ENCODE data around the gene FOSL1.

FOSL1 gene

DNA sequence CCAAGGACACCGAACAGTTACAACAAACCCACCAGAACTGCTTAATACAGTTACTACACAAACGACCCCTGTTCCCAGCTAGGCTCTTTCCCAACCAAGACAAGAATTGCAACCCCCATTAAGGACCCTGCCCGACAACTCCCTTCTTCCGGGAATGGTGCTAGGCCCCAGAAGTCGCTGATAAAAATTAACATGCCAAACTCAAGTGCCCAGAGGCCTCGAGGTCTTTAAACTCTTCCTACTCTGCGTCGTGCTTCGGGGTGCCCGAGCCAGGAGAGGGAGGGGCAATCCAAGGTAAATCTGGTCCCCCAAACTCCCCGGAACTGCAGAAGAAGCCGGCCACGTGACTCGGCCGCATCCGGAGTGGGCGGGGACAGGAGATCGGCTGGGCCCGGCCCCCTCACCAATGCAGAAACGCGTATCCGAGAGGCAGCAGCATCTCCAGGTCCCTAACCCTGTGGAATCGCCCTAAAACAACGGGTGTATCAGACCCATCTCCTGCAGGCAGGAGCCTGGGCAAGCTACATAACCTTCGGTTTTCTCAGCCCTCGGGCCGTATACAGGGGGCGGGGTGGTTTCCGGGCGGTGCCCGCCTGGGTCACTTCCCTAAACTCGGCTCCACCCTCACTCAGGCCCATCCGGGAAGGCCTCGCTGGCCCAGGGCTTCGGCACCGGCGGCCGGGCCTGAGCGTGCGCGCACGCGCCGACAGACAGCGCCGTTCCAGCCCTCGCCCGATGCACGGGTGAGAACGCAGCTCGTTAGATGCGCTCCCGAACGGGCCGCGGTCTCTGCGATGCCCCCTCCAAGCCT is 43.3 kb downstream of the FOSL1 start:
- Histone ChIP-seq H2BK12ac (ENCODE audit: low read length) (no peak overlapping the region), H3K4me2 (ENCODE audit: insufficient read depth, low read length, poor library complexity, severe bottlenecking) (peak overlapping the region; percentile 87), H3K4me1 (ENCODE audit: control insufficient read depth in 2 of 2, insufficient read depth in 1 of 2, low read depth in 1 of 2, low read length in 2 of 2) (peaks cover 8 to 17% of the 10 kb centered on the region in 2 donors), H3K4me3 (ENCODE audit: low read length in 2 of 2) (peak overlapping the region; percentile 83 to 98), H4K91ac (ENCODE audit: low read depth, low read length, poor library complexity) (no peak overlapping the region), H2AFZ (ENCODE audit: low read length) (peak overlapping the region; percentile 27), H3K9ac (ENCODE audit: low read depth, low read length, poor library complexity) (peak overlapping the region; percentile 100), H3K18ac (ENCODE audit: low read length) (peak overlapping the region; percentile 98), H3K23ac (ENCODE audit: low read depth, low read length, poor library complexity) (peak overlapping the region; percentile 100), H3K79me1 (ENCODE audit: low read depth, low read length) (peaks cover 34% of the 10 kb centered on the region), H2BK120ac (ENCODE audit: low read depth, low read length) (no peak overlapping the region), H4K8ac (ENCODE audit: low read depth, low read length) (no peak overlapping the region), H3K4ac (ENCODE audit: low read length) (peak overlapping the region; percentile 68), H2BK15ac (ENCODE audit: low read length) (peak overlapping the region; percentile 50), H3K14ac (ENCODE audit: low read length) (peak overlapping the region; percentile 92), H2BK5ac (ENCODE audit: low read length) (peak overlapping the region; percentile 79), H3K9me3 (replicated peaks in 1 of 2; ENCODE audit: control insufficient read depth in 2 of 2, insufficient read depth in 1 of 2, low read depth in 1 of 2, low read length in 2 of 2) (peaks cover 0 to 3% of the 10 kb centered on the region in 2 donors), H2AK5ac (ENCODE audit: low read depth, low read length) (peak overlapping the region; percentile 96), H3K36me3 (replicated peaks in 1 of 2; ENCODE audit: control insufficient read depth in 2 of 2, insufficient read depth in 2 of 2, low read length in 2 of 2) (peaks cover 46 to 55% of the 10 kb centered on the region in 2 donors), H3K27me3 (ENCODE audit: control insufficient read depth in 3 of 3, insufficient read depth in 3 of 3, low read depth in 1 of 3, low read length in 3 of 3) (no peaks in the 10 kb centered on the region), H3K27ac (replicated peaks; ENCODE audit: low read length) (peak overlapping the region; percentile 95)
- peak; percentile 50 for DNase-seq (ENCODE audit: low spot score)
- no CpG with 5 or more reads among the region's 57 CpGs for WGBS, 2 donors (ENCODE audit: extremely low coverage in 2 of 2, insufficient read length in 2 of 2, insufficient replicate concordance in 1 of 2)

DNA sequence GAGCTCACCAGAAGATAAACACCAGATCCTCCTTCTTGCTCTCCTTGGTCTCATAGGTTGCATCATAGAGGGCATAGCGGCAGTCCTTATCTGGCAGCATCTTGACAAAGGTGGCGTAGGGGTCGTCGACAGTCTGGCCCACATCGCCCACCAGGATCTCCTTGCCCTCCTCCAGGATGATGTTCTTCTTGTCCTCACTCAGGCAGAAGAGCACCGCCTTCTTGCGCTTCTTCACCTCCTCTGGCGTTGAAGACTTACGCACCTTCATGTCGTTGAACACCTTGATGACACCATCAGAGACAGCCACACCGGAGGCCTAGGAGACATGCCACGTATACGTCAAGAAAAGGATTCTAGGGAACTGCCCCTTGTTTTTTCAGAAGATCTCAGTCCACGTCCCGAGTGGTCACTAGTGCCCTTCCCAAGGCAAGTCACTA is 44.2 kb downstream of the FOSL1 start:
- H3K14ac ChIP-seq (ENCODE audit: low read length), result no peak overlapping the region
- H2BK12ac ChIP-seq (ENCODE audit: low read length), result no peak overlapping the region
- H4K91ac ChIP-seq (ENCODE audit: low read depth, low read length, poor library complexity), result no peak overlapping the region
- H3K4me1 ChIP-seq (ENCODE audit: control insufficient read depth in 2 of 2, insufficient read depth in 1 of 2, low read depth in 1 of 2, low read length in 2 of 2), result peaks cover 0 to 8% of the 10 kb centered on the region in 2 donors
- no peak overlapping the region for H2AFZ ChIP-seq (ENCODE audit: low read length)
- H3K79me1 ChIP-seq (ENCODE audit: low read depth, low read length), result peaks cover 28% of the 10 kb centered on the region
- no peak overlapping the region for H4K8ac ChIP-seq (ENCODE audit: low read depth, low read length)
- no peak overlapping the region for H3K18ac ChIP-seq (ENCODE audit: low read length)
- H3K4ac ChIP-seq (ENCODE audit: low read length), result no peak overlapping the region
- H3K27ac ChIP-seq (replicated peaks; ENCODE audit: low read length), result no peak overlapping the region
- H2BK120ac ChIP-seq (ENCODE audit: low read depth, low read length), result no peak overlapping the region
- H3K4me3 ChIP-seq (ENCODE audit: low read length in 2 of 2), result peak overlapping the region in 1 of 2 donors; percentile 83
- WGBS, 2 donors (ENCODE audit: extremely low coverage in 2 of 2, insufficient read length in 2 of 2, insufficient replicate concordance in 1 of 2), result no CpG with 5 or more reads among the region's 15 CpGs
- no peak for DNase-seq (ENCODE audit: low spot score)
- H2AK5ac ChIP-seq (ENCODE audit: low read depth, low read length), result no peak overlapping the region
- H3K4me2 ChIP-seq (ENCODE audit: insufficient read depth, low read length, poor library complexity, severe bottlenecking), result no peak overlapping the region
- H3K9me3 ChIP-seq (replicated peaks in 1 of 2; ENCODE audit: control insufficient read depth in 2 of 2, insufficient read depth in 1 of 2, low read depth in 1 of 2, low read length in 2 of 2), result peaks cover 6 to 12% of the 10 kb centered on the region in 2 donors
- no peak overlapping the region for H3K9ac ChIP-seq (ENCODE audit: low read depth, low read length, poor library complexity)
- no peak overlapping the region for H2BK5ac ChIP-seq (ENCODE audit: low read length)
- peaks cover 50 to 55% of the 10 kb centered on the region in 2 donors for H3K36me3 ChIP-seq (replicated peaks in 1 of 2; ENCODE audit: control insufficient read depth in 2 of 2, insufficient read depth in 2 of 2, low read length in 2 of 2)
- no peak overlapping the region for H3K23ac ChIP-seq (ENCODE audit: low read depth, low read length, poor library complexity)
- no peak overlapping the region for H2BK15ac ChIP-seq (ENCODE audit: low read length)
- H3K27me3 ChIP-seq (ENCODE audit: control insufficient read depth in 3 of 3, insufficient read depth in 3 of 3, low read depth in 1 of 3, low read length in 3 of 3), result no peaks in the 10 kb centered on the region

DNA sequence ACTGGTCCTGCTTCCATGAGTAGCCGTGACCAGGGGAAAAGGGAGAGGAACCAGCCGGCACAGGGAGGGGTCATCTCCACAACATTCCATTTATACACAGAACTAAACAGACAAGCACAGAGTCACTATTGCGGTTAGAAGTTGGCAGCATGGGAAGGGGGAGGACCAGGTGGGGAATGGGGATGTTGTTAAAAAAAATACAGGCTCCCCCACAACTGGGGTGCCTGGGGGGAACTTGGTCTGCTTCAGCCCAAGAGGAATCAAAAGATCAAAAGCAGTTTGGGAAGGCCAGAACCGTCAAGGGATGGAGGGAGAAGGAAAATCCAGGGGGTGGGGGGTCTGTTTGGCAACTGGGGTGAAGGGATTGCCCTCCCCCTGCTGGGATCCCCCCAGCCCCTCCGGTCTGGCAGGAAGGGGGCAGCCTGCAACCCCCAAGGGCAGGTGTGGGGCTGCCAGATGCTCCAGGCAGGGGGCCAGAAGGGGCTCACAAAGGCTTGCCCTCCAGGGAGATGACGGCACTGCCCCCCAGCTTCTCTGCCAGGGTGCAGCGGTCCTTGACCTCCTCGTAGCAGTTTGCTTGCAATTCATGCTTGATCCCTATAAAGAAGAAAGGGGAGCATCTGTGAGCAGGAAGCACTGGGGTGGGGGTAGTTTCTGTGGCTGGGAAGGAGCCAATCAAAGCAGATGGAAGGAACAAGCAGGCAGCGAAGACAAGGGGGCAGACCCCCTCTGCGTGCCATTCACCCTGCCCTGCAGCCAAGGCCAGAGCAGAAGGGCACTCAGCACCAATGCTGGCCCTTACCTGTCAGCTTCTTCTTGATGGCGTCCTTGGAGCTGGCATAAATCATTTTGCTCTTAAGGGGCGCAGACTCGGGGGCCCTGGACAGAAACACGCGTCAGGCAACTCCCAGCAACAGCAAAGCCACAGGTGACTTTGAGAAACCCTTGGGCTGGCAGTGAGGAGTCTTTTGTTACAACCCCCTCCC is 45.0 kb downstream of the FOSL1 start:
- DNase-seq (ENCODE audit: low spot score), result no peak

More for the DNA sequence above, 45.0 kb downstream of the FOSL1 start:
- Histone ChIP-seq H2BK5ac (ENCODE audit: low read length) (no peak overlapping the region), H3K36me3 (replicated peaks in 1 of 2; ENCODE audit: control insufficient read depth in 2 of 2, insufficient read depth in 2 of 2, low read length in 2 of 2) (peaks cover 51 to 55% of the 10 kb centered on the region in 2 donors), H2BK12ac (ENCODE audit: low read length) (no peak overlapping the region), H4K91ac (ENCODE audit: low read depth, low read length, poor library complexity) (no peak overlapping the region), H2AK5ac (ENCODE audit: low read depth, low read length) (no peak overlapping the region), H3K4me2 (ENCODE audit: insufficient read depth, low read length, poor library complexity, severe bottlenecking) (no peak overlapping the region), H2BK15ac (ENCODE audit: low read length) (no peak overlapping the region), H3K27ac (replicated peaks; ENCODE audit: low read length) (no peak overlapping the region), H3K14ac (ENCODE audit: low read length) (no peak overlapping the region), H3K4me1 (ENCODE audit: control insufficient read depth in 2 of 2, insufficient read depth in 1 of 2, low read depth in 1 of 2, low read length in 2 of 2) (peaks cover under 1 to 8% of the 10 kb centered on the region in 2 donors), H3K18ac (ENCODE audit: low read length) (no peak overlapping the region), H3K4me3 (ENCODE audit: low read length in 2 of 2) (peak overlapping the region in 1 of 2 donors; percentile 83), H2BK120ac (ENCODE audit: low read depth, low read length) (no peak overlapping the region), H3K23ac (ENCODE audit: low read depth, low read length, poor library complexity) (no peak overlapping the region), H3K9me3 (replicated peaks in 1 of 2; ENCODE audit: control insufficient read depth in 2 of 2, insufficient read depth in 1 of 2, low read depth in 1 of 2, low read length in 2 of 2) (peaks cover 6 to 14% of the 10 kb centered on the region in 2 donors), H3K27me3 (ENCODE audit: control insufficient read depth in 3 of 3, insufficient read depth in 3 of 3, low read depth in 1 of 3, low read length in 3 of 3) (no peaks in the 10 kb centered on the region), H3K9ac (ENCODE audit: low read depth, low read length, poor library complexity) (peak overlapping the region; percentile 51), H3K79me1 (ENCODE audit: low read depth, low read length) (peaks cover 23% of the 10 kb centered on the region), H2AFZ (ENCODE audit: low read length) (no peak overlapping the region), H4K8ac (ENCODE audit: low read depth, low read length) (no peak overlapping the region), H3K4ac (ENCODE audit: low read length) (no peak overlapping the region)
- no CpG with 5 or more reads among the region's 15 CpGs for WGBS, 2 donors (ENCODE audit: extremely low coverage in 2 of 2, insufficient read length in 2 of 2, insufficient replicate concordance in 1 of 2)
